OCI-LY7 (cell line): ENCODE measurements around the gene FDXR.

Experiments
- EZH2phosphoT487 ChIP-seq: fragments of 200-600 bp; sonication (generic); IDR thresholded peaks from 2 replicates; pipeline ENCODE4 v1.6.1; 2018; ENCODE audit warnings: low read depth, borderline replicate concordance, mild to moderate bottlenecking, mixed run types, antibody characterized with exemption, low read length, moderate library complexity, mixed read lengths
- TF ChIP-seq, protein P1 (sequence below): fragments of 200-600 bp; sonication (generic); conservative IDR thresholded peaks from 2 replicates; pipeline ENCODE4 v1.5.1; 2014; ENCODE audit warnings: mild to moderate bottlenecking, antibody characterized with exemption, low read length, moderate library complexity, mixed read lengths

- TF ChIP-seq, protein P1, sequence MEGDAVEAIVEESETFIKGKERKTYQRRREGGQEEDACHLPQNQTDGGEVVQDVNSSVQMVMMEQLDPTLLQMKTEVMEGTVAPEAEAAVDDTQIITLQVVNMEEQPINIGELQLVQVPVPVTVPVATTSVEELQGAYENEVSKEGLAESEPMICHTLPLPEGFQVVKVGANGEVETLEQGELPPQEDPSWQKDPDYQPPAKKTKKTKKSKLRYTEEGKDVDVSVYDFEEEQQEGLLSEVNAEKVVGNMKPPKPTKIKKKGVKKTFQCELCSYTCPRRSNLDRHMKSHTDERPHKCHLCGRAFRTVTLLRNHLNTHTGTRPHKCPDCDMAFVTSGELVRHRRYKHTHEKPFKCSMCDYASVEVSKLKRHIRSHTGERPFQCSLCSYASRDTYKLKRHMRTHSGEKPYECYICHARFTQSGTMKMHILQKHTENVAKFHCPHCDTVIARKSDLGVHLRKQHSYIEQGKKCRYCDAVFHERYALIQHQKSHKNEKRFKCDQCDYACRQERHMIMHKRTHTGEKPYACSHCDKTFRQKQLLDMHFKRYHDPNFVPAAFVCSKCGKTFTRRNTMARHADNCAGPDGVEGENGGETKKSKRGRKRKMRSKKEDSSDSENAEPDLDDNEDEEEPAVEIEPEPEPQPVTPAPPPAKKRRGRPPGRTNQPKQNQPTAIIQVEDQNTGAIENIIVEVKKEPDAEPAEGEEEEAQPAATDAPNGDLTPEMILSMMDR: no peak; the same call in 1 of the 2 replicates
- no peak for TF ChIP-seq EZH2phosphoT487
Observed at GRCh38 chr17:74860229-74860871, 12.4 kb downstream of the FDXR start.
